Activated B cell treated with CpG ODN at 0.5 μM for 24 hours (primary cell): Measurements from ENCODE around the gene ARPP19. TPM values are rescaled to one million over a fixed set of nuclear protein-coding genes. Genes with fewer than 3 reads are reported as not detected.

Experiments used
- ATAC-seq: fragments of 200-7000 bp; cut with Tn5 transposase; one replicate; pipeline ENCODE4 v1.10.0; 2021; ENCODE audit warnings: low read depth, mild to moderate bottlenecking, moderate library complexity
- CTCF ChIA-PET: fragments of 350-600 bp; sonication (Branson Sonifier 250); formaldehyde crosslinking; loops from one replicate; lab custom pipeline; 2021; ENCODE audit warnings: antibody characterized with exemption; lab: Charles Lee
- POLR2A ChIA-PET: fragments of 350-600 bp; sonication (Branson Sonifier 250); formaldehyde crosslinking; loops from one replicate; lab custom pipeline; 2021; ENCODE audit warnings: antibody characterized with exemption; lab: Charles Lee
- DNase-seq: peaks from one replicate; pipeline ENCODE4 v3.0.0; 2022
- H3K27ac Mint-ChIP-seq: one replicate; pipeline ENCODE4 v1.8.0; 2020; ENCODE audit warnings: mixed read lengths
- H3K27me3 Mint-ChIP-seq: one replicate; pipeline ENCODE4 v1.8.0; 2021; ENCODE audit warnings: mixed read lengths
- H3K36me3 Mint-ChIP-seq: one replicate; pipeline ENCODE4 v1.8.0; 2021; ENCODE audit warnings: low read depth, mixed read lengths
- H3K4me1 Mint-ChIP-seq: one replicate; pipeline ENCODE4 v1.8.0; 2021; ENCODE audit warnings: mixed read lengths
- H3K4me3 Mint-ChIP-seq: one replicate; pipeline ENCODE4 v1.8.0; 2020; ENCODE audit warnings: mild to moderate bottlenecking, mixed read lengths
- H3K9me3 Mint-ChIP-seq: one replicate; pipeline ENCODE4 v1.8.0; 2020; ENCODE audit warnings: mixed read lengths
- intact Hi-C: fragments of 100-400 bp; cut with micrococcal nuclease; formaldehyde crosslinking; loops from one replicate; pipeline ENCODE4 v1.15.1; 2024
- total RNA-seq: library from RNA; stranded (reverse); gene quantifications from 2 replicates; pipeline ENCODE4 v1.2.3, GENCODE V29; 2022
- TF ChIP-seq, protein P1 (sequence below): fragments of 200-600 bp; IDR thresholded peaks from one replicate; pipeline ENCODE4 v1.8.0; 2022; ENCODE audit warnings: antibody characterized with exemption, mild to moderate bottlenecking

ARPP19 gene
- total RNA-seq, 1 donor from 2014 or later, result 153 TPM

DNA sequence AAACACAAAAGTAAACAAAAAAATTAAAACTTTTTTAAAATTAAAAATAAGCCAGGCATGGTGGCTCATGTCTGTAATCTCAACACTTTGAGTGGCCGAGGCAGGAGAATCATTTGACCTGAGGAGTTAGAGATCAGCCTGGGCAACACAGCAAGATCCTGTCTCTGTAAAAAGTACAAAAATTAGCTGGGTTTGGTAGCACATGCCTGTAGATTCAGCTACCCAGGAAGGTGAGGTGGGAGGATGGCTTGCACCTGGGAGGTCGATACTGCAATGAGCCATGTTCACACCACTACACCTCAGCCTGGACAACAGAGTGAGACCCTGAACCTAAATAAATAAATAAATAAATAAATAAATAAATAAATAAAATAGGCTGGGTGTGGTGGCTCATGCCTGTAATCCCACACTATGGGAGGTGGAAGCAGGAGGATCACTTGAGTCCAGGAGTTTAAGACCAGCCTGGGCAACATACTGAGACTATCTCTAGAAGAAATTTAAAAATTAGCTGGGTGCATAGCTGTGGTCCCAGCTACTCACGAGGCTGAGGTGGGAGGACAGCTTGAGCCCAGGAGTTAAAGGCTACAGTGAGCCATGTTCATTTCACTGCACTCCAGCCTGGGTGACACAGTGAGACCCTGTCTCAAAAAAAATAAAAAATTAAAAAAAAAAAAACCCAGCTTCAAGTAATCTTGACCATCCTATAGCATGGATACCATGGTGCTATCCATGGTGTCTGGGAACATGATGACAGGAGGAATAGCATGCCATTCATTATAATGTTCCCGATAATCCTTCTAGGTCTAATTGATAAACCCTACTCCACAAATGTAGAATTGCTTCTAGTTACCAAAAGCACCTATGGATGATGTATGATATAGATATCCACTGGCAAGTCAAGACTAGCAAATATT is 44.4 kb downstream of the ARPP19 start:
- no peak overlapping the region for H3K4me3 Mint-ChIP-seq
- no peak overlapping the region for H3K27ac Mint-ChIP-seq

GRCh38 chr15:52523647-52524046 is 45.2 kb downstream of the ARPP19 start:
- no peaks in the 10 kb centered on the region for H3K9me3 Mint-ChIP-seq
- ATAC-seq (no peak), DNase-seq (no peak)
- ChIA-PET POLR2A (interaction anchor here (1.2 kb wide), 1 partner anchor 12 kb away, joined by 4 read pairs; no protein-coding TSS in a partner anchor), CTCF (interaction anchor here (1.4 kb wide), 1 partner anchor 9 kb away, joined by 3 read pairs; no protein-coding TSS in a partner anchor)
- intact Hi-C loops, result no loop called here
- H3K27me3 Mint-ChIP-seq, result no peaks in the 10 kb centered on the region
- H3K27ac Mint-ChIP-seq, result no peak overlapping the region
- H3K4me1 Mint-ChIP-seq, result peaks cover 51% of the 10 kb centered on the region
- peaks cover 12% of the 10 kb centered on the region for H3K36me3 Mint-ChIP-seq
- TF ChIP-seq, protein P1, sequence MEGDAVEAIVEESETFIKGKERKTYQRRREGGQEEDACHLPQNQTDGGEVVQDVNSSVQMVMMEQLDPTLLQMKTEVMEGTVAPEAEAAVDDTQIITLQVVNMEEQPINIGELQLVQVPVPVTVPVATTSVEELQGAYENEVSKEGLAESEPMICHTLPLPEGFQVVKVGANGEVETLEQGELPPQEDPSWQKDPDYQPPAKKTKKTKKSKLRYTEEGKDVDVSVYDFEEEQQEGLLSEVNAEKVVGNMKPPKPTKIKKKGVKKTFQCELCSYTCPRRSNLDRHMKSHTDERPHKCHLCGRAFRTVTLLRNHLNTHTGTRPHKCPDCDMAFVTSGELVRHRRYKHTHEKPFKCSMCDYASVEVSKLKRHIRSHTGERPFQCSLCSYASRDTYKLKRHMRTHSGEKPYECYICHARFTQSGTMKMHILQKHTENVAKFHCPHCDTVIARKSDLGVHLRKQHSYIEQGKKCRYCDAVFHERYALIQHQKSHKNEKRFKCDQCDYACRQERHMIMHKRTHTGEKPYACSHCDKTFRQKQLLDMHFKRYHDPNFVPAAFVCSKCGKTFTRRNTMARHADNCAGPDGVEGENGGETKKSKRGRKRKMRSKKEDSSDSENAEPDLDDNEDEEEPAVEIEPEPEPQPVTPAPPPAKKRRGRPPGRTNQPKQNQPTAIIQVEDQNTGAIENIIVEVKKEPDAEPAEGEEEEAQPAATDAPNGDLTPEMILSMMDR, result no peak
- no peak overlapping the region for H3K4me3 Mint-ChIP-seq

More for the DNA sequence above, 44.4 kb downstream of the ARPP19 start:
- ChIA-PET CTCF (interaction anchor here (1.1 to 1.4 kb wide), 2 partner anchors 10 to 210 kb away, joined by 3 read pairs; no protein-coding TSS in a partner anchor), POLR2A (interaction anchor here (0.5 to 1.2 kb wide), 3 partner anchors 13 to 198 kb away, joined by 3 to 6 read pairs (median 4); no protein-coding TSS in a partner anchor)
- intact Hi-C loops, result no loop called here
- H3K36me3 Mint-ChIP-seq, result peaks cover 12% of the 10 kb centered on the region
- H3K9me3 Mint-ChIP-seq, result no peaks in the 10 kb centered on the region
- H3K27me3 Mint-ChIP-seq, result no peaks in the 10 kb centered on the region
- TF ChIP-seq, protein P1, result no peak
- H3K4me1 Mint-ChIP-seq, result peaks cover 44% of the 10 kb centered on the region
- ATAC-seq, result no peak
- no peak for DNase-seq

GRCh38 chr15:52523192-52523591 is 45.6 kb downstream of the ARPP19 start:
- ChIA-PET CTCF (interaction anchor here (1.4 kb wide), 1 partner anchor 8 kb away, joined by 3 read pairs; no protein-coding TSS in a partner anchor), POLR2A (interaction anchor here (0.6 to 1.2 kb wide), 2 partner anchors 12 to 45 kb away, joined by 3 to 4 read pairs; partner anchors contain the start of gene ARPP19)
- intact Hi-C loops, result no loop called here
- Mint-ChIP-seq H3K9me3 (no peaks in the 10 kb centered on the region), H3K36me3 (peaks cover 12% of the 10 kb centered on the region), H3K27ac (no peak overlapping the region), H3K4me3 (no peak overlapping the region), H3K27me3 (no peaks in the 10 kb centered on the region), H3K4me1 (peaks cover 55% of the 10 kb centered on the region)
- TF ChIP-seq, protein P1, result no peak
- DNase-seq (no peak), ATAC-seq (no peak)

GRCh38 chr15:52521682-52522081 is 47.1 kb downstream of the ARPP19 start:
- ATAC-seq (no peak), DNase-seq (no peak)
- Mint-ChIP-seq H3K4me3 (no peak overlapping the region), H3K4me1 (peaks cover 43% of the 10 kb centered on the region), H3K36me3 (peaks cover 10% of the 10 kb centered on the region), H3K27me3 (no peaks in the 10 kb centered on the region), H3K27ac (no peak overlapping the region), H3K9me3 (no peaks in the 10 kb centered on the region)
- intact Hi-C loops, result no loop called here
- ChIA-PET POLR2A (interaction anchor here (0.7 kb wide), 1 partner anchor 54 kb away, joined by 6 read pairs; no protein-coding TSS in a partner anchor), CTCF (no interaction called here)
- TF ChIP-seq, protein P1, result no peak

DNA sequence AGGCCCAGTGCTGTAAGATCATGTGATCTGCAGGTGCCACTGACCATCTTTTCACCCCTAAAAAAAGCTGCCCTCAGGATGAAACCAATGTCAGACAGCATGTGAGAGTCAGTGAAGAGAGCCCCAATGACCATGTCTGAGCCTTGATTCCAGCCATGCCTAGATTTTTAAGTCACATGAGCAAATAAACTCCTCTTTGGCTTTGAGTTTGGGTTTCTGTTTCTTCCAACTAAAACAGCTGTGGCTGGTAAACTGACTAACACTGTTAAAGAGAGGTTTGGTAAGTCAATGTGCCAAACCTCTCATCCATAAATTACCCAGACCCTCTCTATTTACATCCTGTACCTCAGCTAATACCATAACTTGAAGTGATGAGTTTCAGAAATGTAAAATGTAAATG is 48.4 kb downstream of the ARPP19 start:
- no peaks in the 10 kb centered on the region for H3K27me3 Mint-ChIP-seq
- intact Hi-C loops, result no loop called here
- peaks cover 10% of the 10 kb centered on the region for H3K36me3 Mint-ChIP-seq
- peaks cover 42% of the 10 kb centered on the region for H3K4me1 Mint-ChIP-seq
- ChIA-PET CTCF (no interaction called here), POLR2A (no interaction called here)
- no peak overlapping the region for H3K4me3 Mint-ChIP-seq
- no peak overlapping the region for H3K27ac Mint-ChIP-seq
- no peaks in the 10 kb centered on the region for H3K9me3 Mint-ChIP-seq
- no peak for DNase-seq
- TF ChIP-seq, protein P1, result no peak
- ATAC-seq, result no peak
